ENCODE results near the gene GPC6. TPM values are rescaled to one million over a fixed set of nuclear protein-coding genes. Genes with fewer than 3 reads are reported as not detected.

GPC6 gene
- total and polyA plus RNA-seq, 4 donors = 5.9 to 29.1 (median 18.2) TPM

- Histone ChIP-seq H3K27me3 (ENCODE audit: control insufficient read depth in 4 of 4, insufficient read depth in 4 of 4, low read length in 3 of 4) (no peaks in the 10 kb centered on the region), H3K4me1 (ENCODE audit: control insufficient read depth in 4 of 4, insufficient read depth in 4 of 4, low read length in 3 of 4) (peaks cover 0 to 6% (median 0%) of the 10 kb centered on the region in 4 donors), H3K4me3 (ENCODE audit: low read depth in 1 of 3, low read length in 3 of 3) (no peak overlapping the region), H3K9ac (ENCODE audit: low read depth in 1 of 2, low read length in 2 of 2) (no peak overlapping the region), H3K36me3 (ENCODE audit: control insufficient read depth in 4 of 4, insufficient read depth in 3 of 4, low read depth in 1 of 4, low read length in 3 of 4) (no peaks in the 10 kb centered on the region), H3K27ac (ENCODE audit: low read depth in 1 of 2, low read length in 2 of 2) (no peak overlapping the region), H3K9me3 (ENCODE audit: control insufficient read depth in 4 of 4, low read length in 3 of 4) (no peaks in the 10 kb centered on the region)
- no peak for DNase-seq (ENCODE audit: low spot score)
- WGBS = 85% methylated on average over 1 of the region's 1 CpG
- TF ChIP-seq JUND (IDR thresholded peaks at IDR 0.05) (no peak), YY1 (IDR thresholded peaks at IDR 0.05) (no peak), RXRA (IDR thresholded peaks at IDR 0.05) (no peak), SP1 (IDR thresholded peaks at IDR 0.05) (no peak), TAF1 (conservative IDR thresholded peaks at IDR 0.05) (no peak), CTCF (IDR thresholded peaks at IDR 0.05; ENCODE audit: low read depth, low read length, missing input control) (no peak), ZBTB33 (IDR thresholded peaks at IDR 0.05) (no peak), EGR1 (IDR thresholded peaks at IDR 0.05; ENCODE audit: low read depth in 2 of 2) (no peak), GABPA (IDR thresholded peaks at IDR 0.05 in 1 of 2, conservative IDR thresholded peaks at IDR 0.05 in 1 of 2) (no peak), RAD21 (IDR thresholded peaks at IDR 0.05) (no peak), HNF4A (conservative IDR thresholded peaks at IDR 0.05) (no peak), HNF4G (IDR thresholded peaks at IDR 0.05) (no peak), FOXA2 (IDR thresholded peaks at IDR 0.05) (no peak), NR2F2 (IDR thresholded peaks at IDR 0.05) (no peak), FOXA1 (IDR thresholded peaks at IDR 0.05) (no peak)
- TF ChIP-seq, protein P1, sequence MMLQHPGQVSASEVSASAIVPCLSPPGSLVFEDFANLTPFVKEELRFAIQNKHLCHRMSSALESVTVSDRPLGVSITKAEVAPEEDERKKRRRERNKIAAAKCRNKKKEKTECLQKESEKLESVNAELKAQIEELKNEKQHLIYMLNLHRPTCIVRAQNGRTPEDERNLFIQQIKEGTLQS (IDR thresholded peaks at IDR 0.05) = no peak
- TF ChIP-seq, protein P2, sequence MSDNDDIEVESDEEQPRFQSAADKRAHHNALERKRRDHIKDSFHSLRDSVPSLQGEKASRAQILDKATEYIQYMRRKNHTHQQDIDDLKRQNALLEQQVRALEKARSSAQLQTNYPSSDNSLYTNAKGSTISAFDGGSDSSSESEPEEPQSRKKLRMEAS (IDR thresholded peaks at IDR 0.05) = no peak
- TF ChIP-seq, protein P3, sequence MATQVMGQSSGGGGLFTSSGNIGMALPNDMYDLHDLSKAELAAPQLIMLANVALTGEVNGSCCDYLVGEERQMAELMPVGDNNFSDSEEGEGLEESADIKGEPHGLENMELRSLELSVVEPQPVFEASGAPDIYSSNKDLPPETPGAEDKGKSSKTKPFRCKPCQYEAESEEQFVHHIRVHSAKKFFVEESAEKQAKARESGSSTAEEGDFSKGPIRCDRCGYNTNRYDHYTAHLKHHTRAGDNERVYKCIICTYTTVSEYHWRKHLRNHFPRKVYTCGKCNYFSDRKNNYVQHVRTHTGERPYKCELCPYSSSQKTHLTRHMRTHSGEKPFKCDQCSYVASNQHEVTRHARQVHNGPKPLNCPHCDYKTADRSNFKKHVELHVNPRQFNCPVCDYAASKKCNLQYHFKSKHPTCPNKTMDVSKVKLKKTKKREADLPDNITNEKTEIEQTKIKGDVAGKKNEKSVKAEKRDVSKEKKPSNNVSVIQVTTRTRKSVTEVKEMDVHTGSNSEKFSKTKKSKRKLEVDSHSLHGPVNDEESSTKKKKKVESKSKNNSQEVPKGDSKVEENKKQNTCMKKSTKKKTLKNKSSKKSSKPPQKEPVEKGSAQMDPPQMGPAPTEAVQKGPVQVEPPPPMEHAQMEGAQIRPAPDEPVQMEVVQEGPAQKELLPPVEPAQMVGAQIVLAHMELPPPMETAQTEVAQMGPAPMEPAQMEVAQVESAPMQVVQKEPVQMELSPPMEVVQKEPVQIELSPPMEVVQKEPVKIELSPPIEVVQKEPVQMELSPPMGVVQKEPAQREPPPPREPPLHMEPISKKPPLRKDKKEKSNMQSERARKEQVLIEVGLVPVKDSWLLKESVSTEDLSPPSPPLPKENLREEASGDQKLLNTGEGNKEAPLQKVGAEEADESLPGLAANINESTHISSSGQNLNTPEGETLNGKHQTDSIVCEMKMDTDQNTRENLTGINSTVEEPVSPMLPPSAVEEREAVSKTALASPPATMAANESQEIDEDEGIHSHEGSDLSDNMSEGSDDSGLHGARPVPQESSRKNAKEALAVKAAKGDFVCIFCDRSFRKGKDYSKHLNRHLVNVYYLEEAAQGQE (IDR thresholded peaks at IDR 0.05) = no peak
These were observed 481.9 kb downstream of the GPC6 start for GRCh38 chr13:93708308-93709075.

All from liver (tissue), 9 donors.